HT1080 (cell line): ENCODE measurements around the gene TTBK1. TPM values are rescaled to one million over a fixed set of nuclear protein-coding genes. Genes with fewer than 3 reads are reported as not detected.

Experiments
- DNase-seq: peaks from one replicate; pipeline ENCODE4 v3.0.0-alpha.2; 2015; ENCODE audit warnings: low read depth
- total RNA-seq: library from RNA; depleted of rRNA; stranded (reverse); fragments of >200 nt; shearing (Covaris generic); gene quantifications from 2 replicates; pipeline ENCODE4 v1.2.3, GENCODE V29; 2014

Gene TTBK1
- total RNA-seq, 1 experiment from 2014 or later, result 0.06 TPM

DNA sequence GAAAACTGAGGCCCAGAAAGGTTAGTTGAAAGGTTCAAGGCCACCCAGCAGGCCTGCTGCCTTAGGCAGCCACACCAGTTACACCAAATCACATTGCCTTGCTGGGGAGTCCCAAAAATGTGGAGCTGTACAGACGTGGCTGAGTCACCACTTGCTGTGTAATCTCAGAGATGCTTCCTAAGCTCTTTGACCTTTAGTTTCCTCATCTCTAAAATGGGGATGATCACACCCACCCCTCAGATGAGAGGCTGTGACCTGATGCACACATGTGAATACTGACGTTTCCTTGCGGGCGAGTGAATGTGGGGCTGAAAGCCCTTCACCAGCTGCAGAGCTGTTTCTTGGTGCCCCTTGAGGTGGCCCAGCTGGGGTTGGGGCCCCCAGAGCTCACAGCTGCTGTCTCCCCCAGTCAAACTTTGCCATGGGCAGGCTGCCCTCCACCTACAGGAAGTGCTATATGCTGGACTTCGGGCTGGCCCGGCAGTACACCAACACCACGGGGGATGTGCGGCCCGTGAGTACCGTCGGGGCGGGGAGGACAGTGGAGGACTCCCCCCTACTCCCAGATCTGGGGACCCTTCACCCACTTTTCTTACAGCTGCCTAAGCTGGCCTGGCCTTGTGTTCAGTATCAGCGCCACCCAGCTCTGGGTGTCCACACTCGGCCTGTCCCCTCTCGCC, 11.0 kb downstream of the TTBK1 start:
- DNase-seq, result no peak

DNA sequence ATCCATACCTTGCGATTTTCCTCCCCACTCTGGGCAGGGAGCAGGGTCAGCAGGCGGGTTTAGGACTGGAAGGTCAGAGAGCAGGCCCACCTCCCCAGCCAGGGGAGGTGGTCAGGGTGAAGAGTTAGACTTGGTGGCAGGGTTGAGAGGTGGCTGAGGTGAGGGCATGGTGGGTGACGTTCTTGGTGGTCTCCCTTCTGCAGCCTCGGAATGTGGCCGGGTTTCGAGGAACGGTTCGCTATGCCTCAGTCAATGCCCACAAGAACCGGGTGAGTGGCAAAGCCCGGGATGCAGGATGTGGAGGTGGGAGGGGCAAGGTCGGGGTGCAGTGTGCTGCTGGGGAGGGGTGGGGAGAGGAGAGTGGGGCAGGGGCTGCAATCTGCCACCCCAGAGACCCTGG, 11.6 kb downstream of the TTBK1 start:
- no peak for DNase-seq

DNA sequence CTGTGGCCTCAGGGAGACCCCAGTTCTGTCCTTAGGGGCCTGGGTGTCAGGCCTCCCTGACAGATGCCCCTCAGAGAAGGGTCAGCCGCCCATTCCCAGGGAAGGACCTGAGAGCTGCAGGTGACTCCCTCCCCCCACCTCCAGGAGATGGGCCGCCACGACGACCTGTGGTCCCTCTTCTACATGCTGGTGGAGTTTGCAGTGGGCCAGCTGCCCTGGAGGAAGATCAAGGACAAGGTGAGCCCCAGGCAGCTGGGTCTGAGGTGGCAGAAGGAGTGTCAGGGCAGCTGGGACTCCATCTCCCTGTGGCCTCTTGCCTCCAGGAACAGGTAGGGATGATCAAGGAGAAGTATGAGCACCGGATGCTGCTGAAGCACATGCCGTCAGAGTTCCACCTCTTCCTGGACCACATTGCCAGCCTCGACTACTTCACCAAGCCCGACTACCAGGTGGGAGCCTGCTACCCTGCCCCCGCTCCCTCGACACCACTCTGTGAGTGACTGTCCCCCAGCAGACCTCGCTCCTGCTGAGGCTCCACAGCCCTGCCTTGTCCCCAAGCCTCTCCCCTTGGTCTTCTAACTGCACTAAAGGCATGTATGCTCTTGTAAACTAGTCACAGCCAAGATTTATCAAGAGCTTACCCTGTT, 12.2 kb downstream of the TTBK1 start:
- no peak for DNase-seq

DNA sequence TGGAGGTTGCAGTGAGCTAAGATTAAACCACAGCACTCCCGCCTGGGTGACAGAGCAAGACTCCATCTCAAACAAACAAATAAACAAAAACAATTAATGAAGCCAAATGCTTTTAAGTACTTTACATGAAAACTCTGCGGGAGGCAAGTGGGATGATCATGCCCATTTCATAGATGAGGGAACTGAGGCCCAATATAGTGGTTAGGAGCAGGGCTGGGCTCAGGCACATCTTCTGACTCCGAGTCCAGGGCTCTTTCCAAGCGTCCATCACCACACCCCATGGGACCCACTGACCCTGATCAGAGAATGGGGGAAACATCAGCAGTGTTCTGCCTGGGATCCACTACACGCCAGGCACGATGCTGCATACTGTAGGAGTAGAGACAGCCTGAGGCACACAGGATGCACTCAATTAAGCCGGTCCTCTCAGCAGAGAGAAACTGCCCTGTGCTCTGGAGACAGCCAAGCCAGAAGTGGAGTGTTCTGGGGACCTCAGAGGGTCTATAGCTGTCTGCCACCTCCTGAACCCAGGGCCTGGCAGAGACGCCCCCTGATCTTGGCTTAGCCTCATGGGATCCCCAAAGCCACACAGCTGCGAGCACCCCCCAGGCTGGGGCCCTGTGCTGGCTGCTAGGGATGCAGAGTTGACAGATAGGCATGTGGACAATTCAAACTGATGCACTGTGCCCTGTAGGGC, 13.5 kb downstream of the TTBK1 start:
- no peak for DNase-seq

DNA sequence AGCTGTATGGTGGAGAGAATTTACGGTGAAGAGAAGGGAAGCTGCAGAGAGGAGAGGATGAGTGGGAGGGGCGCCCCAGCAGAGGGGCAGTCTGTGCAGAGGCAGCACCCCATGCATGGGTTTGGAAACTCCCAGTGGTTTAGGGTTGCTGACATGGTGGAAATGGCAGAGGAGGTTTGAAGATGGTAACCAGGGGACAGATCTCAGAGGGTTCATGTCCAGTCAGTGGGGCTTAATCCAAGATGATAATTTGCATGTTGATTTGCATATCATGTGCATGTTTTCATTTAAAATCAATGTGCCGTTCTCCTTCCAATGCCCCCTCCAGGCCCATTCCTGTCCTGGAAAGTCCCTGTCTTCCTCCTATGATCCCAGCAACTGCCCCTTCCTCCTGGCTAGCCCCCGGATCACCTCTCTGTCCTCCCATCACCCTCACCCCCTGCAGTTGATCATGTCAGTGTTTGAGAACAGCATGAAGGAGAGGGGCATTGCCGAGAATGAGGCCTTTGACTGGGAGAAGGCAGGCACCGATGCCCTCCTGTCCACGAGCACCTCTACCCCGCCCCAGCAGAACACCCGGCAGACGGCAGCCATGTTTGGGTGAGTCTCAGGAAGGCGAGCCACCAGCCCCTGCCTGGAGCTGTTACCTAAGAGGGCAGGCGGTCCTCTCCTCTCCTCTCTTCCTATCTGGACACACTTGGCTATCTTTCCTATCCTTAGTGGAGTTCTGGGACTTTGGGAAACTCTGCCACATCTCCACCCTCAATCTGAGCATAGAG, 14.3 kb downstream of the TTBK1 start:
- no peak for DNase-seq

DNA sequence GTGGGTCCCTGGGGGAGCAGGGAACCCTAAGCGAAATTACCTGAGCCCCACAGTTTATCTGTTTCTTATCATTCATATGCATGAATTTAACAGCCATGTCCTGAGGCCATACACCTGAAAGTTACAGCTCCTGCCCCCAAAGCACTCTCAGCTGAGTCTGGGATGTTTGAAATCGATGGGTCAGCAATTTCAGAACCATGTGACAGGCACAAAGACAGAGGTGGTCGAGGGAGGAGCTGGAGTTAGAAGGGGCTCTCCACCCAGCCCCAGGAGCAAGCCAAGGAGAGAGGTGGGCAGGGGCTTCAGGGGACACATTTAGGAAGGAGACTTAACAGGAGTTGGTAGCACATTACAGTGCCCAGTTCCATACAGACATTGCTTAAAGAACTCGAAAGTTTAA, 14.9 kb downstream of the TTBK1 start:
- DNase-seq, result no peak

DNA sequence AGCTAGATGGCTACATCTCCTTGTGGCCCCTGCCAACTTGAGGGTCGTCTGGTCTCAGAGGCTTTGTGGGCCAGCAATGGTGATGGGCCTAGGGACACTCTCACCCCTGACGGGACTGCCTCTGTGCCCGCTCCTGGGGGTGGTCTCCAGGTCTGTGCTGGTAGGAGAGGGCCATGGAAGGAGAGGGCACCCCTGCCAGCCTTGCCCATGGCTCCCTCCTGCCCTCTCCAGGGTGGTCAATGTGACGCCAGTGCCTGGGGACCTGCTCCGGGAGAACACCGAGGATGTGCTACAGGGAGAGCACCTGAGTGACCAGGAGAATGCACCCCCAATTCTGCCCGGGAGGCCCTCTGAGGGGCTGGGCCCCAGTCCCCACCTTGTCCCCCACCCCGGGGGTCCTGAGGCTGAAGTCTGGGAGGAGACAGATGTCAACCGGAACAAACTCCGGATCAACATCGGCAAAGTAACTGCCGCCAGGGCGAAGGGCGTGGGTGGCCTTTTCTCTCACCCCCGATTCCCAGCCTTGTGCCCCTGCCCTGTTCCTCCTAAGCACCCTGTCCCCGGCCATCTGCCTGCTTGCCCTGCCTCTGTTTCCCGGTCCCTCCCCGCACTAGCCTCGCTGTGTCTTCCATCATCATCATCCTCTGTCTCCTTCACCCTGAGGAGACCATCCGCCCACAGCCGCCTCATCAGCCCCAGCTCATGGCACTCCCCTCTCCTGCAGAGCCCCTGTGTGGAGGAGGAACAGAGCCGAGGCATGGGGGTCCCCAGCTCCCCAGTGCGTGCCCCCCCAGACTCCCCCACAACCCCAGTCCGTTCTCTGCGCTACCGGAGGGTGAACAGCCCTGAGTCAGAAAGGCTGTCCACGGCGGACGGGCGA, 15.8 kb downstream of the TTBK1 start:
- no peak for DNase-seq

DNA sequence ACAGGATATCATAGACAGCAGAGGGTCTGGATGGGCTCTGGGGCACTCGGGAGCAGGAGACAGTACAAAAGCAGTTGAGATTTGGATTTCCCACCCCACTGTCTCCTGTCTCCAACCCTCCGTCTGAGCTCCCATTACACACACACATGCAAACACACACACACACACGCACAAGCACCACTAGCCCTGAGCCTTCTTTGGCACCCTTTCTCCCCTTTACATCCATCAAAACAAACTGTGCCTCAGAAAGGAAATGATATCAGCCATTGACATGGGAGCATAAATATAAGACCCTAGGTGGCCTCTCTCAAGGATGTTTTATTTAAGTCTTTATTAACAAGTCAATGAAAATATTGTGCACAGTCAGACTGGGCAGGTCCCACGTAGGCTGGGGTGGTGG, 17.5 kb downstream of the TTBK1 start:
- DNase-seq, result no peak

DNA sequence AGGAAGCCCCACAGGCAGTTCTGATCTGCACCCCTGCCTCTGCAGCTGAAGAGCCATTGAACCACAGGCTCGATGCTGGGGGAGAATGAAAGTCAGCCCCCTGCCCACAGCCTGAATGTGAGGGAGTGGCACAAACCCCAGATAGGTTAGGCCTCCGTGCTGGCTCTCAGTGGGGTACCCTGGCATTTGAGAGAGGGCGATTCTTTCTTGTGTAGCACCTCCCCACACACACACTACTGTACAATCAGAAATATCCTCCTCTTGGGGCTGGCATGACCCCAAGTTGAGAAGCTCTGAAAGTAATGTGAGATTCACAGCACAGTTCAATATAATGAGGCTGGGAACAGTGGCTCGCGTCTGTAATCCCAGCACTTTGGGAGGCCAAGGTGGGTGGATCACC, 17.9 kb downstream of the TTBK1 start:
- no peak for DNase-seq

DNA sequence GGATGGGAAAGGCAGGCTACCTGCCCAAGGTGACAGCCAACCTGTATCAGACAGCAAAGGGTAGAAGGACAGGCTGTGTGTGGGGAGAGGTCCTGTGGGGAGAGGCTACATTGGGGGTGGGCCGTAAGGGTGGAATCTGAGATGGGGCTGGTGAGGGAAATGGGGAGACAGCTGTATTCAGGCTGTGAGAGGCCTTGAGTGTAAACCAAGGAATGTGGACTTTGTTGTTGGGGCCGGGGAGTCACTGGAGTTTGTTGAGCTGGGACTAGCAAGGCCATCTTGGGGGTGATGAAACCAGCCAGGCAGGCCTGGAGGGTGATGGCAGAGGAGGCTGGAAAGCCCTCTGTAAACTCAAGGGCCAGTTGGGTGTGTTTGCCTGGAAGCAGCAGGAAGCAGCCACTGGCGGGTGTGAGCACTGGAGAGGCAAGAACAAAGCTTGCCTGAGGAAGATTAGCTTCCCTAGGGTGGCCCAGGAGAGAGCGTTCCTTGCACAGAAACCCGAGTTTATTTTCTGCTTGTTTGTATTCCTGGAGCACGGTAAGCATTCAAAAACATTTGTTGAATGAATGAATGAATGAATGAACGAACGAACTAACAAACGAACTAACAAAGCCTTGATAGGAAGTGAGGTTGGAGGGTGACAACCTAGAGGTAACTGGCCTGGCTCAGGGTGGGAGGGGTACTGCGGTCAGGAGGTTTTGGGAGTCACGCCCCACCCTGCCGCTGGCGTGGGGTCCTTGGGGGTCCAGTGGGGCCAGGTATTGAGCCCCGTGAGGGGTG, 18.9 kb downstream of the TTBK1 start:
- no peak for DNase-seq

DNA sequence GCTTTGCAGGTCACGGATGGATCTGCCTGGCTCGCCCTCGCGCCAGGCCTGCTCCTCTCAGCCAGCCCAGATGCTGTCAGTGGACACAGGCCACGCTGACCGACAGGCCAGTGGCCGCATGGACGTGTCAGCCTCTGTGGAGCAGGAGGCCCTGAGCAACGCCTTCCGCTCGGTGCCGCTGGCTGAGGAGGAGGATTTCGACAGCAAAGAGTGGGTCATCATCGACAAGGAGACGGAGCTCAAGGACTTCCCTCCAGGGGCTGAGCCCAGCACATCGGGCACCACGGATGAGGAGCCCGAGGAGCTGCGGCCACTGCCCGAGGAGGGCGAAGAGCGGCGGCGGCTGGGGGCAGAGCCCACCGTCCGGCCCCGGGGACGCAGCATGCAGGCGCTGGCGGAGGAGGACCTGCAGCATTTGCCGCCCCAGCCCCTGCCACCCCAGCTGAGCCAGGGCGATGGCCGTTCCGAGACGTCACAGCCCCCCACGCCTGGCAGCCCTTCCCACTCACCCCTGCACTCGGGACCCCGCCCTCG, 19.6 kb downstream of the TTBK1 start:
- DNase-seq, result no peak

DNA sequence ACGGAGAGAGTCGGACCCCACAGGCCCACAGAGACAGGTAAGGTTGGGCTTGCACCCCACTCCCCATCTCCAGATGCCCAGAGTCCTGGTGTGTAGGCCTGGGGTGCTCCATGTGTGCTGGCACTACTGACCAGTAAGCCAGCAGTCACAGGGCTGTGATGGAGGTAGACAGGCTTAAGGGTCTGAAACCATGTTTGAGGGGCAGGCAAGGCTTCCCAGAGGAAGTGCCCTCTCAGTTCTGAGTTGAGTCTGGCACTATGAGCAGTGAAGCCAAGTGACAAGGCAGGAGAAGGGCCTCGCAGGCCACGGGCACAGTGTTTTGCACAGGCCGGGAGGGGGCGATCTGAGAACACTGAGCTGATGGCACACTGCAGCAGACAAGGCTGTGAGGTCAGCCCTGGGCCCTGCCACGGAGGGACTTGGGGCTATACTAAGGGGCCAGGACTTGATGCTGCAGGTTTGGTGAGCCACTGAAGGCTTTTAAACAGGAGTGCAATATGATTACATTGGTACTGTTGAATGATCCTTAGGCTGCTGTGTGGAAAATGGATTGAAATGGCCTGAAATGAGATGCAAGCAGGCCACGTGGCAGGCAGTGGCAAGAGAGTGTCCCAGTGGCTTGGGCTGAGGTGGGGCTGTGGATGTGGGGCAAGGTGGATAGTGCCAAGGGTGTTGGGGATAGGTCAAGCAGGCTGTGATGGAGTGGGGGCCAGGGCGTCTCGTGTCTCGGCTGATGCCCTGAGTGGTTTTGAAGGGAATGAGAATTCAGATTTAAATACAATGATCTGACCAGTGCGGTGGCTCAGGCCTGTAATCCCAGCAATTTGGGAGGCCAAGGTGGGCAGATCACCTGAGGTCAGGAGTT, 20.3 kb downstream of the TTBK1 start:
- peak; percentile 58 for DNase-seq

DNA sequence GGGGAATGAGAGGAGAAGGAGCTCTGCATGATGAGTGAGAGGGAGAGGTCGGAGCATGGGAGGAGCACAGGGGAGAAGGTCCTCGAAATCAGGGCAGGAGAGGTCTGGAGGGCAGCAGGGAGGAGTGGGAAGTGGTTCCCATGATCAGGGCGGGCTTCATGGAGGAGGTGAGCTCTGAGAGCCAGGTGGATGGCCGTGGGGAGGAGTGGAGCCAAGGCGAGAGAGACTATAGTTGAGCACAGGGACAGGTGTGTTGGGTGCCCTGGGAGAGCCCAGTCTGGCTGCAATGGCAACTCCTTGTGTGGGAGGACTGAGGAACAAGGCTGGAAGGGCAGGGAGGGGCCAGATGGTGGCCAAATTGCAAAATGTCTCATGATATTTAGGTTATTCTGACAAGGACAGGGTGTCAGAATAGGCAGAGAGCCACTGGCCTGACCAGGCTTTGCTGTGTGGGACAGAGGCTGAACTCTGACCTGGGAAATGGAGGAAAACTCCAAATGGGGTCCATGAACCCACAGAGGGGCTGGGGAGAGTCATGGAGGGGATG, 21.4 kb downstream of the TTBK1 start:
- DNase-seq, result no peak

DNA sequence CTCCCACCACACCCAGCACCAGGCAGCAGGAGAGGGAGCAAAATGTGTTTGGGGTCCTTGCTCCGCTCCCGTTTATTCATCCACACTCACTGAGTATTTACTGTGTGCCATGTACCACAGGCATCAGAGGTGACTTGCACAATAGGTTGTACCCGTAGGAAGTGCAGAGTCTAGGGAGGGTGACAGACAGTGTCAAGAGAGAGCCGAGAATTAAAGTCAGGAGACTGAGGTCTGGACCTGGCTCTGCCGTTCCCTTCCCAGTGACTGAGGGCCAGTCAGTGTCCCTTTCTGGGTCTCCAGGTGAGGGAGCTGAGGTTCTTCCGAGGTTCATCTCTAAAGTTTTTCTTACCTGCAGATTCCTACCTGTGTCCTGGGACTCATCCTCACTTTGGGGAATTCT, 22.3 kb downstream of the TTBK1 start:
- no peak for DNase-seq

DNA sequence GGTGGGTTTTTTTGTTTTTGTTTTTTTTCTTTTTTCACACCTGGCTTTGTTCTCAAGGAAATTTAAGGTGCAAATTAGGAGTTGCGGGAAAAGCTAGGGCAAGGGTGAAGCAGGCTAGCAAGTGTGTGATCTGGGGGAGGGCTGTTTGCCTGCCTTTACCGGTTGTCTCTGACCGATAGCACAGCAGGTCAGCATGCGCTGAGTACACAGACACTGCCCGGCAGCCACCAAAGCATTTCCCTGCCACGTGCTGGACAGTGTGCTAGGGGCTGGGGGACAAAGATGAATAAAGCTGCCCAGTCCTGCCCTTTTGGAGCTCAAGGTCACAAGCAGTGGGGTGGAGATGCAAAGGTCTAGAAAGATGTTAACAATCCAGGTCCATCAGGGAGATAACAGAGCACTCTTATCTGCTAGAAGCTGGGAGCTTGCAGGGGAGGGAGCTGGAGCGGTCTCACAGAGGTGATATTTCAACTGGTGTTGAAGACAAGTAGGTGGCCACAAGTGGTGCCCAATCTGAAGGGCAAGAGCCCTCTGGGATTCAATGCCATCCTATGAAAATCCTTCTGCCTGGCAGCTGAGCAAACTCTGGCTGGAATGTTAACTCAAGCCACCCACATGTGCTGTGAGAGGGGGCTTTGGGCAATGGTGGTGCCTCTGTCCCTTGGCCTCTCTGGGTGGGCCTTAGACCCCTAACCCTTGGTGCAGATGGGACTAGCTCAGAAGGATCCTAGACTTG, 24.5 kb downstream of the TTBK1 start:
- no peak for DNase-seq

DNA sequence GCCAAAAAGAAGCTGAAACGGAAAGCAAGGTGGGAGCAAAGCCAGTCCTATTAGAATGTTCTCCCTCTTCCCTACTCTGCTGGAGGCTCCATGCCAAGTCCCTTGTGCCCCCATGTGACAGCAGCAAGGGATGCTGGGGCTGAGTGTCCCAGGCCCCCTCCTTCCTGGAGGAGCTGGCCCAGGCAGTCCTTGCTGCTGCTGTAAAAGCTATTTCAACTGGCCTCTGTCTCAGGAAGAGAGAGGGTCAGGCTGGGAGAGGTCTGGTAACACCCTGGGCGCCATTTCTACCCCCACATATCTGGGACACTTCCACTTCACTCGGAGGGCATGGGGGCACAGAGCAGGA, 25.0 kb downstream of the TTBK1 start:
- no peak for DNase-seq

DNA sequence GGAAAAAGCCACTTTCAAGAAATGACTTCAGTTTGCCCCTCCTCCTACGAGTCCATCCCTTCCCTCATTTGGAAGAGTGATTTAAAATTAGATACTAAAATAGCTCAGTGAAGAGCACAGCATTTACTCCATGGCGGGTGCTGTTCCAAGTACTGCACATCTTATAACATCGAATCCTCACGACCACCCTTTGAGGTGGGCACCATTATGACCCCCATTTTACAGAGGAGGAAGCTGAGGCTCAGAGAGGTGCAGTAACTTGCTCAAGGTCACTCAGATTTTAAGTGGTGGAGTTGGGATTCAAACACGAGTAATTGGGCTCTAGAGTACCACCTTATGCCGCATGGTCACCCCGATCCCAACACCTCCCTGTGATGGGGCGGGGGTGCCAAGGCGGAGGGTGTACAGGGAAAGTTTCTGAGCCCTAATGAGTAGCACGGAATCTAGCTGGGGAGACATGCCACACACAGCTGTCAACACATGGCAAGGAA, 25.5 kb downstream of the TTBK1 start:
- DNase-seq, result no peak
